Heart left ventricle (tissue), 16 donors: ENCODE data around the gene GAPDH. TPM values are rescaled to one million over a fixed set of nuclear protein-coding genes. Genes with fewer than 3 reads are reported as not detected.

ENCODE experiments used
- ATAC-seq, 4 donors: fragments of 200-7000 bp; cut with Tn5 transposase; one replicate each; pipeline ENCODE4 v1.9.1; 2020 to 2022; ENCODE audit warnings: moderate library complexity in 4 of 4, mild to moderate bottlenecking in 3 of 4, moderate number of reproducible peaks in 1 of 4
- DNase-seq, 5 donors: peaks; one replicate each; pipeline ENCODE4 v3.0.0-alpha.2; 2020
- H3K27ac ChIP-seq, 12 donors: fragments of 200-600 bp; sonication (generic) in 4 of 12; one replicate each; pipeline versions ENCODE4 v1.5.0 to v1.8.0; 2016 to 2022; ENCODE audit warnings: mild to moderate bottlenecking in 2 of 12
- H3K27me3 ChIP-seq, 9 donors: fragments of 200-600 bp; sonication (generic) in 2 of 9; one replicate each; pipeline versions ENCODE4 v1.5.1 to v1.8.0; 2016 to 2022; ENCODE audit warnings: mild to moderate bottlenecking in 3 of 9
- H3K36me3 ChIP-seq, 9 donors: fragments of 200-600 bp; sonication (generic) in 2 of 9; one replicate each; pipeline versions ENCODE4 v1.5.0 to v1.8.0; 2018 to 2022; ENCODE audit warnings: mild to moderate bottlenecking in 2 of 9
- H3K4me1 ChIP-seq, 12 donors: fragments of 200-600 bp; sonication (generic) in 4 of 12; one replicate each; pipeline versions ENCODE4 v1.5.0 to v1.8.0; 2016 to 2022; ENCODE audit warnings: mild to moderate bottlenecking in 3 of 12
- H3K4me3 ChIP-seq, 12 donors: fragments of 200-600 bp; sonication (generic) in 4 of 12; one replicate each; pipeline versions ENCODE4 v1.5.0 to v1.8.0; 2017 to 2022; ENCODE audit warnings: mild to moderate bottlenecking in 9 of 12, moderate library complexity in 4 of 12
- H3K9me3 ChIP-seq, 12 donors: fragments of 200-600 bp; sonication (generic) in 4 of 12; one replicate each; pipeline versions ENCODE4 v1.5.0 to v1.8.0; 2016 to 2022; ENCODE audit warnings: mild to moderate bottlenecking in 1 of 12
- CTCF ChIP-seq, 12 donors: fragments of 200-600 bp; sonication (generic) in 4 of 12; IDR thresholded peaks; one replicate each; pipeline versions ENCODE4 v1.5.0 to v1.8.0; 2018 to 2022; ENCODE audit warnings: antibody characterized with exemption in 12 of 12, mild to moderate bottlenecking in 5 of 12
- POLR2A ChIP-seq, 2 donors: fragments of 450-650 bp; IDR thresholded peaks; one replicate each; pipeline ENCODE4 v1.6.1; 2017; ENCODE audit warnings: antibody characterized with exemption in 2 of 2, mild to moderate bottlenecking in 2 of 2, moderate library complexity in 2 of 2
- WGBS, 4 donors: extraction: QIAGEN DNeasy Blood & Tissue Kit in 2 of 4; methylation state at CpG; one replicate each; pipeline versions ENCODE4 v1.1.5 to v1.1.7; 2013 to 2018; 5-methylcytosine and 5-hydroxymethylcytosine counted together
- intact Hi-C, 10 donors: fragments of 100-400 bp; cut with DNase I; formaldehyde crosslinking; loops; one replicate each; pipeline versions ENCODE4 v1.11.1 to v1.14.2; 2022
- polyA plus RNA-seq, 2 donors: library from polyadenylated mRNA; stranded (reverse); fragments of 200-250 nt; gene quantifications; one replicate each; pipeline ENCODE4 v1.2.3, GENCODE V29; 2013
- total RNA-seq, 9 donors: library from RNA; depleted of rRNA in 2 of 9; stranded (reverse); fragments of >200 nt in 2 of 9; fragmentation: NEBNext Ultra II Directional in 3 of 9; extraction: Animal tissue kit (Norgen Biotek cat#: 25700) in 3 of 9; gene quantifications; one replicate each; pipeline versions ENCODE4 v1.1.0 to v1.2.4, GENCODE V29; 2016 to 2023
- donor health status: ischemic (EF 13 %, LVEDD 7.1; RV severe dilation, severe dysfunction).
- donor health status: healthy with polysubstance abuse.
- donor health status: DM: no; HTN: yes; CAD: no.
- donor health status: DM: no; HTN: no; CAD: no.
- donor health status: ischemic (EF 25% LVEDD 6.9; RV normal size, moderate dysfunction).
- donor health status: ischemic (EF 25% LVEDD 5.7; RV mildly dilated, moderate dysfunction).
- donor health status: healthy.
- donor health status: DM: yes; HTN: yes; CAD: no.
- donor health status: ischemic (EF 35%, LVEDD 5.7; RV mildly dilated, moderate dysfunction).
- donor health status: nonischemic (EF 11% LVEDD 7.7; RV severe dilation, severe dysfunction).
- donor health status: DM: yes; HTN: yes; CAD: no.
- donor health status: PGD.
- donor health status: ischemic (EF 29% LVEDD 5.4; RV normal size, mild dysfunction).
- donor health status: nonischemic (EF 23%, LVEDD 6.1; RV moderate dilation, normal function).

Gene GAPDH
- total and polyA plus RNA-seq, 11 donors: 3,379 to 7,430 (median 4,887) TPM

- H3K27ac ChIP-seq: peak overlapping the region in 4 of 12 donors; percentile 90 to 94 (median 94)
- 48 to 51% (median 50%) methylated on average over 8 of the region's 8 CpGs for WGBS, 4 donors
- no peak for ATAC-seq
These were observed 32.9 kb downstream of the GAPDH start for GRCh38 chr12:6567112-6567670.

GRCh38 chr12:6569312-6569711, 35.0 kb downstream of the GAPDH start:
- Histone ChIP-seq H3K27me3 (no peaks in the 10 kb centered on the region), H3K4me1 (peaks cover 0 to 25% (median 14%) of the 10 kb centered on the region in 12 donors), H3K9me3 (no peaks in the 10 kb centered on the region), H3K36me3 (peaks cover 3 to 77% (median 73%) of the 10 kb centered on the region in 9 donors), H3K27ac (peak overlapping the region in 1 of 12 donors; percentile 26), H3K4me3 (peak overlapping the region in 1 of 12 donors; percentile 75)
- DNase-seq (no peak), ATAC-seq (no peak)
- intact Hi-C loops: loop anchor here in 5 of 10 donors (2.0 to 10.0 kb wide), 4 partner anchors 33 to 75 kb away; partner anchors contain the start of genes CHD4 (in 2 of the 5) and ACRBP (in 1 of the 5)
- no peak for TF ChIP-seq POLR2A (IDR thresholded peaks at IDR 0.05)
- no peak for TF ChIP-seq CTCF (IDR thresholded peaks at IDR 0.05)
- 83 to 87% (median 87%) methylated on average over 9 to 12 of the region's 12 CpGs for WGBS, 4 donors

More at GRCh38 chr12:6567112-6567670, 32.9 kb downstream of the GAPDH start:
- Histone ChIP-seq H3K4me1 (peaks cover 0 to 25% (median 14%) of the 10 kb centered on the region in 12 donors), H3K9me3 (no peaks in the 10 kb centered on the region), H3K36me3 (peaks cover 0 to 77% (median 71%) of the 10 kb centered on the region in 9 donors), H3K4me3 (peak overlapping the region; percentile 36 to 76 (median 67)), H3K27me3 (no peaks in the 10 kb centered on the region)
- DNase-seq: no peak
- no peak for TF ChIP-seq CTCF (IDR thresholded peaks at IDR 0.05)
- intact Hi-C loops: loop anchor here in 4 of 10 donors (5.0 to 10.0 kb wide), 3 partner anchors 35 to 78 kb away; partner anchors contain the start of genes ACRBP (in 1 of the 4) and CHD4 (in 1 of the 4)

GRCh38 chr12:6569786-6570185, 35.5 kb downstream of the GAPDH start:
- Histone ChIP-seq H3K27ac (no peak overlapping the region), H3K4me3 (no peak overlapping the region), H3K27me3 (no peaks in the 10 kb centered on the region), H3K4me1 (peaks cover 0 to 25% (median 14%) of the 10 kb centered on the region in 12 donors), H3K36me3 (peaks cover 3 to 77% (median 73%) of the 10 kb centered on the region in 9 donors), H3K9me3 (no peaks in the 10 kb centered on the region)
- intact Hi-C loops: loop anchor here in 5 of 10 donors (2.0 to 10.0 kb wide), 4 partner anchors 33 to 75 kb away; partner anchors contain the start of genes CHD4 (in 2 of the 5) and ACRBP (in 1 of the 5)
- WGBS, 4 donors: 67 to 82% (median 74%) methylated on average over 7 of the region's 7 CpGs
- ATAC-seq (no peak), DNase-seq (no peak)
- no peak for TF ChIP-seq POLR2A (IDR thresholded peaks at IDR 0.05)
- TF ChIP-seq CTCF (IDR thresholded peaks at IDR 0.05): no peak

- Histone ChIP-seq H3K36me3 (peaks cover 3 to 78% (median 73%) of the 10 kb centered on the region in 9 donors), H3K27ac (no peak overlapping the region), H3K4me1 (peaks cover 0 to 25% (median 14%) of the 10 kb centered on the region in 12 donors), H3K9me3 (no peaks in the 10 kb centered on the region), H3K27me3 (no peaks in the 10 kb centered on the region), H3K4me3 (no peak overlapping the region)
- DNase-seq (no peak), ATAC-seq (no peak)
- TF ChIP-seq POLR2A (IDR thresholded peaks at IDR 0.05): no peak
- TF ChIP-seq CTCF (IDR thresholded peaks at IDR 0.05): peak in 10 of 12 donors; percentile 4 to 49 (median 38)
- intact Hi-C loops: no loop called here
- WGBS, 4 donors: 55 to 72% (median 65%) methylated on average over 6 to 7 of the region's 7 CpGs
These were observed 36.1 kb downstream of the GAPDH start for GRCh38 chr12:6570264-6570887.
